Activated effector memory CD4-positive, alpha-beta T cell treated with anti-CD3 and anti-CD28 coated beads, Interleukin-2, amount 50 U/mL, for 16 hours (primary cell): ENCODE results near the gene MSI2.

Experiments
- DNase-seq: peaks from one replicate; pipeline ENCODE4 v3.0.0-alpha.2; 2020

The MSI2 gene

DNA sequence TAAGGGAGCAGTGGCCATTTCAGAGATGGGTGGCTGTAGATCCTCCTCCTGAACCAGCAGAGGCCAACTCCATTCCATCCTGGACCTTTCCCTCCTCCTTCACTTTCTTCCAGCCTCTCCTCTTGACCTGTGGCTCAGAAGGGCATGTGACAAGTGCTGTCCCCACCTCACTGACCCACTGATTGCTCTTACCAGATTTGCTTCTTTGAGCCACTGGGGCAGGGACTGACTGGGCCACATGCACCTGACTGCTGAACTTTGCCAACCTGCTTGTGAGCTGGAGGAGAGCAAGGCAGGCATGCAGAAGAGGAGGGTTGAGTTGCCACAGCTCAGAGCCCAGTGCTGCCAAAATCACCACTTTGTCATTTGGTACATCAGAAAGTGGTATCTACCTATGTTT is 68.3 kb downstream of the MSI2 start:
- no peak for DNase-seq

DNA sequence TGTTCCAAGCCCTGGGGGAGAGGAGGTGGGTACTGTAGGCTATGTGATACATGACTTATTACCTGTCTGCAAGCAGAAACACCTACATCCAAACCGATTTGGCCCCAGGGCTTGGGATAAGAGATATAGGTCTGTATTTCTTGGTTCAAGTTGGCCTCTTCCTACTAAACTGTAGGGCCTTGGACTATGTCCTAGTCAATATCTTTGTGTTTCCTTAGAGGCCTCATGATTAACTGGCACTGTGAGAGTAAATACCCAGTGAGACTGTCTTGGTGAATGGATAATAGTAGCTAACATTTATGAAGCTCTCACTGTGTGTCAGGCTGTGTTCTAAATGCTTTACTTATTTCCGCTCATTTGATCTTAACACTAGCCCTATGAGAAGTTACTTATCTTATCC is 70.0 kb downstream of the MSI2 start:
- DNase-seq = no peak

DNA sequence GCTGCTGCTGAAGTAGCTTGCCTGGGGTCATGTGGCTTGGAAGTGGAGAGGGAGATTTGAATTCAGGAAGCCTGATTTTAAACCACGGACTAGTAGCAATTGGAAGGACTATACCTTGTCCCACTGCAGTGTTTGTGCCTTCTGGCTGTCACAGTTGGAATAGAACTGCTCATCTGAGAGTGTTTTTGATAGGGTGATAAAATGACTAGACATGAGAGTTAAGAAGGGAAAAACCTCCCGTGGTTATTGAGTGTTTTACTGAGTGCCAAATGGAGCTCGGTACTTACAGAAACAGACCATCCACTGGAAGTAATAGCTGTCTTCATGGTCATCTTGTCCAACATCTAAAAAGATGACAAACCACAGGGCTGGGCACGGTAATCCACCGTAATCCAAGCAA is 70.4 kb downstream of the MSI2 start:
- DNase-seq = no peak

DNA sequence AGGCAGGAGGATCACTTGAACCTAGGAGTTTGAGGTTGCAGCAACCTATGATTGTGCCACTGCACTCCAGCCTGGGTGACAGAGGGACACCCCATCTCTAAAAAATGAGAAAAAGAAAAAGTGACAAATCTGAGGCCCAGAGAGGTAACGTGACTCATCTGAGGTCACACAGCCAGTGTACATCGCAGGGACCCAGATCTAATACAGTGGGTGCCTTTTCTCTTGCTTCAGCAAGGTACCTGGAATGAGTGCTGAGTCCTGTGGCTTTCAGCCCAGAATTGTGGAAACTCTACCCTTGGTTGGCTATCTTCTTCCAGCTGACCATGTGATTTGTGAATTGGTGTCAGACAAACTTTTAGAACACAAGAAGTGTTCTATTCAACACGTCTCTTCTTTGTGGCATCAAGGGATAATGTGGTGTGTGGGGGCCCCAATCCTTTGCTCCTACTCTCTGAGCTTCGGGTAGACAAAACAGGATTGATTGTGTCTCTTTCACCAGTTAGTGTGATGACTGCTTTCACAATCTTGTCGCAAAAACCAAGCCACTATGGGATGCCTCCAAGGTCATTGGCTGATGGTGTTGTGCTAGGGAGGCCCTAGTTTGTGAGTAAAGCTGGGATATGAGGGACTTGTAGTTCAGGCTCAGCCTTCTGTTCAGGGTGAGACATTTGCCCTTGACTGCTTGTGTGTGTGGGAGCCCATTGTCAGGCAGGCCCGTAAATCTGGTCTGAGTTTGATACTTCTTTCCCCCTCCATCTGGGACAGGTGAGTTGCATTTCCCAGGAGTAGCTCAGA is 71.0 kb downstream of the MSI2 start:
- no peak for DNase-seq

DNA sequence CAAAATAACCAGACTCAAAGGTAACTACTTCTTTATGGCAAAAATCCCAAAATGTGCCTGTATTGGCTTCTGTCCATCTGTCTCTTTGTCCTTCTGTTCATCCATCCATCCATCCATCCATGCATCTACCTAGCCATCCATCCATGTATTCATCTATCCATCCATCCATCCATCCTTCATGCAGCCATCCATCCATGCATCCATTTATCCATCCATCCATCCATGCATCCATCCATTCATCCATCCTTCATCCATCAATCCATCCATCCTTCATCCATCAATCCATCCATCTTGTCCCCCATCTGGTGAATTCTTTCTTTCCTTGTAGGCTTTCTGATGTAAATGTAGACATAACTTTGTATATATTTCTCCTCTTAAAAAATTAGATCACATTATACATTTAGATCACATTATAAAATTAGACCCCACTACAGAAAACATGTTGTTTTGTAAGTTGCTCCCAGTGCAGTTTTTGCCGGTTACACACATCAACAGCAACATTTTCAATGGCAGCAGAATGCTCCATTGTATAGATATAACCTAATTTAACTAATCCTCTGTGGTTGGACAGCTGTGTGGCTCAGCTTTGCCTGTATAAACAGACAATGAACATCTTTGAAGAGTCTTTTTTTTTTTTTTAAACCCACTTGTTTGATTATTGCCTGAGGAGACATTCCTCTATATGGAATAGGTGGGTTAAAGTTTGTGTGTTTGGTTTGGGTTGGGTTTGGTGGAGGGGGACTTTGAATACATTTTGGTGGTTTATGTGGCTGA is 72.0 kb downstream of the MSI2 start:
- no peak for DNase-seq

DNA sequence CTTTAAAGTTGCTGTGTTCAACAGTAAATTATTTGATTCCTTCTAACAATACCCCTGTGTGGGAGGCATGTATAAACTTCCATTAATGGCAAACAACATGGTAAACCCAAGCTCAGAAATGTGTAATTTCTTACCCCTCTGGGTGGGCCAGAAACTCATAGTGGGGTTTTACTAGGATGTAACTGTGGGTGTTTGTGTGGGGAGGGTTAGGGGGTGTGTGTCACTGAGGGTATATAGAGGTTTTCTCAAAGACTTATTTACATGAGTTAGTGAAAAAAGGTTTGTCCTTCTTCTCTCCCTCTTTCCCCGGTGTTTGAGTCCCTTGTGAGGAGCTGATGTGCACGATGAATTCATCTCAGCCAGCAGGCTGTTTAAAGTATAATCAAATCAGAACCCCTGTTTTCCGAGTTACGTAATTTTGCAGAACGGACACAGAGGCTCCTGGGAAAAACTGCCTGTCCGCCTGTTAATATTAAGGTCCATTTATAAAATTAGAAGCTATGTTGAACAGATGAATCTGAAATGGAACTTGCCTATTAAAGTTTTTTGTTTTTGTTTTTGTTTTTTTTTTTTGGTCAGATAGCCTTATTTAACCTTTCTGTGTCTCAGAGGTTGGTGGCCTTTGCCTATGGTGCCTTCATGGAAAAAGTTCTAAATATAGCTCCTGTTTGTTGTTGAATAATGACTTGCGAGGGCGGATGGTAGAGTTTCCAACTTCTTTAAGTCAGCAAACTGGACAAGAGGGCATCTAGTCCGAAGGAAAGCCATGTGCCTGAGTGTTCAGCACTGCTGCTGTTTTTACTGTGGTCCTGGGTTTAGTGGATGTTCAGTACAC is 73.3 kb downstream of the MSI2 start:
- DNase-seq = no peak

DNA sequence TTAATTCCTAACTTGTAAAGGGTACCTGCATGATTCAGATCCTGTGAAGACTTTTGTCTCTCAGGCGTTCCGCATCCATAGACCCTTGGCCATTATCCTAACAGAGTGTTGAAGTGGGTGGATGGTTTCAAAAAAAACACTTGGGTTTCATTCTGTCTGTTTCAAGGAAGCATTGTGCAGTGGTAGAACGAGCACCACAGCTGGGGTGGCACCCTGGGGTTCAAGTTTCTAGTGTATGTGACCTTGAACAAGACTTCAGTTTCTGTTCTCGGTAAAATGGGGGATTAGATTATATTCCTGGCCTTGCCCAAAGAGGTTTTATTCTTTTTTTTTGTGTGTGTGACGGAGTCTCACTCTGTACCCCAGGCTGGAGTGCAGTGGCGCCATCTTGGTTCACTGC is 74.3 kb downstream of the MSI2 start:
- no peak for DNase-seq

DNA sequence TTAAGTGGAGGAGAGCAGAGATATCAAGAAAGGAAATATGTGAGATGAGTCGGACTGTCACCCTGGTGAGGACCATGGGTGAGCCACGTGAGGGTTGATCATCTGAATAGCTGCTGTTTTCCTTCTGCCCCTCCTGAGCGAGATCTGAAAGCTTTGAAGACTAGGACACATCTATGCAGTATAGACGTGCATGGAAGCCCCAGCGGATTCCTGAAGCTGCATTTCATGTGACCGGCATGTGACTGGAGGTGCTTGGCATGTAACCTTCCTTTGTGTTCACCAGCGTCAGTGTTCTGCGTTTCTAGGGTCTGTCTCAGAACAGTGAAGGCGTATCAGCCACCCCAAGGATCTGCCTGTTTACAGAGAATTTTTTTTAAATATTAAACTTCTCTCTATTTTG is 75.1 kb downstream of the MSI2 start:
- DNase-seq = no peak

DNA sequence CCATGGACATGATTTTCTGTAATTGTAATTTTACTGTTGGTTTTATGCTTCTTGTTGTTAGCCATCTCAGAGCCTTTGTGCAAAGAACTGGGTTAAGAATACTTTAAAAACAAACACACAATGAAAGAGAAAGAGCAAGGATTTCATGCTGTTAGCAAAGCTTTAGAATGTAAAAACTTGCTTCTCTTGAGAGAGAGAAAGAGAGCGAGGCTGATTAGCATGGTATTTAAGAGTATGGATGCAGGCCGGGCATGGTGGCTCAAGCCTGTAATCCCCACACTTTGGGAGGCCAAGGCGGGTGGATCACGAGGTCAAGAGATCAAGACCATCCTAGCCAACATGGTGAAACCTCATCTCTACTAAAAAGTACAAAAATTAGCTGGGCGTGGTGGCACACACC is 76.2 kb downstream of the MSI2 start:
- DNase-seq = no peak

DNA sequence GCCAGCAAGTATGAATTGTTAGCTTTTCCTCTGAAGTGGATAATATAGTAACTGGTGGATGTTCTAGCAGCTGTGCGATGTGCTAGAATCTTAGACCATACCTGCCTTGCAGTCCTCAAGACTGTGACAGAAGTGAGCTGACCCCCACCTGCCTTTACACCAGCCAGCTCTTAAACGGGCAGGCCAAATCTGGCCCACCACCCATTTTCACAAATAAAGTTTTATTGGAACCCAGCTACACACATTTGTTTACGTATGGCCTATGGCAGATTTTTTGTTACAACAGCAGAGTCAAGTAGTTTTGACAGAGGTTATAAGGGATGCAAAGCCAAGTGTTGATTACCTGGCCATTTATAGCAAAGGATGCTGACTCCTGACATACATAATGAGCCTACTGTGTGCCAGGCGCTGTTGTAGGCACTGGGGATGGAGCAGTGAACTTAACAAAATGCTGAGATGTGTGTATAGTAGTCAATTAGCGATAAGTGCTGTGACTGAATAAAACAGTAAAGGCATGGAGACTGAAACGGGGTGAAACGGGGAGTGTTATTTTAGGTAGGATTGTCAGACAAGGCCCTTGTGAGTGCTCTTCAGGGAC is 79.0 kb downstream of the MSI2 start:
- DNase-seq = no peak

DNA sequence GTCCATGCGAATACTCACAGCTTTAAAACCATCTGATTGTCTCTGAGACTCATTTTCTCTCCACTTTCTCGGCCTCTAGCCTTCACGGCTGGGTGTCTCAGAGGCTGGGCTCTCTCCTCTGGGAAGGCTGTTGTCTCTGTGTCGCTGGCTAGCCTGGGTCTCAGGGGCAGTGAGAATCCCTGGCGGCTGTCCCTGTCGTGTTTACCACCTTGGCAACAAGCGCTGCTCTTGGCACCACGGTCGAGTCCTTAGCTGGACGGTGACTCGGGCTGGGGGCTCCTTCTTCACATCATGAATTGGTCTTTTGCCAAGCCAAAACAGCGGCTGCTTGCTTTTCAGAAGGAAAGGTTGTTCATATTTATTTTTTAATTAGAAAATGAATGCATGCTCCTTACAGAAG is 81.1 kb downstream of the MSI2 start:
- no peak for DNase-seq

DNA sequence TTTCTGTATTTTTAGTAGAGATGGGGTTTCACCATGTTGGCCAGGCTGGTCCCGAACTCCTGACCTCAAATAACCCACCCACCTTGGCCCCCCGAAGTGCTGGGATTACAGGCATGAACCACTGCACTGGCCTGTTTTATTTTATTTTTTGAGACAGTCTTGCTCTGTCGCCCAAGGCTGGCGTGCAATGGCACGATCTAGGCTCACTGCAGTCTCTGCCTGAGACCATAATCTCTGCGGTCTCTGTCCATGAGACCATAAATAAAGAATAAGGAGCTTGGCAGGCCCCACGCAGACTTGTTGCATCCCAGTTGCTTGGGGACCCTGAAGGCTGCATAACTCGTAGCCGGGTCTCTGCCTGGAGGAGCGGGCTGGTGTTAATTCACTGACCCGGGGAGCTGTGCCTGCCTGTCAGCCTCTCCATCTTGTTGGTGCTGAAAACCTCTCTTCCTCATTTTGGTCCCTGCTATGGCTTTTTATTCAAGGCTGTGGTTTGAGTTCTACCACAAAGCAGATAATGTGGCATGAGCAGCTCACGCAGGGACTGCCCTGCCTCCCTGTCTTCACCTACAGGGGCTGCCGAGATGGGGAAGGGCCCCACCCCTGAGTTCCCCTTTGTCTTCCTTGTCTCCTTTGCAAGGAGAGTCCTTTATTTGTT is 82.1 kb downstream of the MSI2 start:
- DNase-seq = no peak

DNA sequence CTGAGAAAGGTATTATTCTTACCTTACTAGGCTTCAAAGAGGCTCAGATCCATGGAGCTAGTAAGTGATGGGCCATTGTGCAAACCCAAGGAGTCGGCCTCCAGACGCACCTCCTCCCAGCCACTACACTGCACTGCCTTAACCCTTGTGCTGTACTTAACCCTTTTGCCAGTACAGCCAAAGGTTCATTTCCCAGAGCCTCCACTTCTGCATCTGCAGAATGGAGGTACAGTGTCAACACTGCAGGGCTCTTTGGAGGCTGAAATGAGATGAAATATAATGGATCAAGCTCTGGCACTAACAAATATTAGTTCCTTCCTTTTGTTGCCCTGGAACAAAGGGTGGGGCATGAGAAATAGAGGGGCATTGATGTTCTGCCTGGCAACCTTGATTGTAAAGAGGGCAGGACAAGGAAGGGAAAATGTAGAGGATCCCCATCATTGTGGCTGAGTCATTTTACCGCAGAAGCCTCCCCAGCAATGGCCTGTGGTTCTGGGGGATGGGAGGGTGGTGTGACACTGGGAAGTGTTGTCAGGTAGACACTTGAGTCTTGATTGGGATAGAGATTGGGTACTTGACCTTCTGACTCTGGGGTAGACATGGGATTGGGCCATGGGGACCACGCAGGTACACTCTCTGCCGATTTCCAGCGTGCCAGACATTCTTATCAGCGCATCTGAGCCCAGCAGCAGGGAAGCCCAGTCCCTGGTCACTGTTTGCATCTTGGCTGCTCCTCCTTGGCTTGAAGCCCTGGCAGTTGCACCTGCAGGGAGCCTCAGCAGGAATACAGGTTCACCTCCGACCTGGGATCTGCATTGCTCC is 84.0 kb downstream of the MSI2 start:
- DNase-seq = no peak

DNA sequence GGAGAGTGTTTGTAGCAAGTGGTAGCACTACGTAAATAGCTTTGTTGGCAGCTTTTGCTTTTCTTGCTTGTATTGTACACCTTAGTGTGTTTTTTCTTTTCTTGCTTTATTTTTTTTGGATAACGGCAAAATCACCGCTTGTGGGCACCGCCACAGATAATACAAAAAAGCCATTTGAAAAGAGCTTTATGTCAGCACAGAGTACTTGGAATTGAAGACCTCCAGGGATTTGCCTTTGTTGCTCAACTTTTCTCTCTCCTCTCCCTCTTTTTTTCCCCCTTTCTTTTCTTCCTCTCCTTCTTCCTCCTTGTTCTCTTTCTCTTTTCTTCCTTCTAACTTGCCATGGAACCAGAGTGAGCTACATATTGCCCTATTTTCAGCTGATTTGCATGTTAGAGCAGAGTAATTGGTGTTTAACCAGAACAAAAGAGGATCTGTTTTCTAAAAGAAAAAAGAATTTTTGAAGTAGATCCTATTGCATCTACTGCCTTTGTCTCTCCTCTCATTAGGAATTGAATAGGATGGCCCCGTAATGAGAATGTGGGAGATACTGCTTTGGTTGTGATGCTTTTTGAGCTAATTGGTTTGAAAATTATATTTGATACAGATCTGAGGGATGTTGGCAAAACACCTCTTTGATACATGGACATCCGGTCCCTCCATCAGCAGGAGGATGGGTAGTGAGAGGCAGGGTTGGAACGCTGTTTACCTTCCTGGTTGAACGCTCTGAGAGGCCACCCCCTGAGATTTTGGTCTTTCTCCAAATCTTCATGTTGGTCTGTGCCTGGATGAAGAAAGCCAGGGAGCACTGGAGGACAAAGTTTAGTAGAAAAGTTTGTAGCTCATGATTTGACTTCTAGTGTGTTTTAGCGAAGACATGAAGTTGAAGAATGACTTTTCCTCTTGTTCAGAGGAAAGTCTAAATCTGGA is 85.6 kb downstream of the MSI2 start:
- no peak for DNase-seq

DNA sequence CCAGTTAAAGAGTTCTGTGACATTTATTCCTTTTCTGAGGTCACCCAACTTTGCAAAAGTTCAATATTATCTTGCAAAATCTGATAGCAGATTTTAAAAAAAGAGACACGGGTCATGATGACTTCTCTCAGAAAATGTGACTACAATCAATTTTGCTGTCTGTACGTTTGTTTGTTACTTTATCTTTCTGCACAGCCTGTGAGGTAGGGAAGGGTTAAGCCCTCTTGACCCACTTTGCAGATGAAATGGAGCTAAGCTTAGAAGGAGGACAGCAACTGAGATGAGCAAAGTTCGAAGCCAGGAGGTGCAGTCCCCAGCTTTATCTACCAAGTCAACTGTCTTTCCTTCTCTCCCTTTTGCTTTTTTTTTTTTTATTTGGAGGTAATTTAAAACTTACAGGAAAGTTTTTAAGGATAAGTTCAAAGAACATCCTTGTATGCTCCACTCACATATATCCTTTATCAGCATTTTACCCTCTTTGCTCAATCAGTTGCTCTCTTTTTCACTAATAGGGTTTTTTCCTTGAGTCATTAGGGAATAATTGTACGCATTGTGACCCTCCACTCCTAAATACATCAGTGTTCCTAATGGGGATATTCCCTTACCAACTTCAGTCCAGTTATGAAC is 86.8 kb downstream of the MSI2 start:
- no peak for DNase-seq

DNA sequence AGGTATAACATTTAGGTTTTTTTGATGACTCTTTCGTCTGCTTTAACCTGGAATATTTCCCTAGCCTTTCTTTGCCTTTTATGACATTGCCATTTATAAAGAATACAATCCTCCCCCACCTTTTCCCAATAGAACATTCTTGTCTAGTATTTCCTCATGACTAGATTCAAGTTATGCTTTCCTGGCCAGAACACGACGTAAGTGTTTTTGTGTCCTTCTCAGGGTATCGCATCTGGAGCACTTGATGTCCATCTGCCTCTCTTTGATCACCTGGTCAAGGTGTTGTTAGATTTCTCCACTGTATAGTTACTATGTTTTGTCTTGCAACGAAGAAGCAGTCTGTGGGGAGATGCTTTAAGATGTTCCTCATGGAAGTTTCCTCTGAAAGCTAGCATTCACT is 87.4 kb downstream of the MSI2 start:
- no peak for DNase-seq

DNA sequence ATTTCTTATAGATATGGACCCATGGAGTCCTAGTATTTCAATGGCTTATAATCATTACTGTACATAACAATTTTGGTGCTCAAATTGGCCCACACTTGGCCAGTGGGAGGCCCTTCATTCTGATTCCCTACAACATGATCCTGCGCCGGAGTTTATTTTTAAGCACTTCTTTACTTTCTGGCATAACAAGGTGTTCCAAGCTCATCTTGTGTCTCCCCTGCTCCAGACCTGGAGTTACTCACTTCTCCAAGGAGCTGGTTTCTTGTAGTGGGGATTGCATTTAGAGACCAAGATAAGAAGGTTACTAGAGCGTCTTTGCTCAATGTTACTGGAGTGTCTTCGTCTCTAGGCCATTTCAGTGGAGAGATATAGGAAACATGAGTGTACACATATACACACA is 87.9 kb downstream of the MSI2 start:
- DNase-seq = no peak

DNA sequence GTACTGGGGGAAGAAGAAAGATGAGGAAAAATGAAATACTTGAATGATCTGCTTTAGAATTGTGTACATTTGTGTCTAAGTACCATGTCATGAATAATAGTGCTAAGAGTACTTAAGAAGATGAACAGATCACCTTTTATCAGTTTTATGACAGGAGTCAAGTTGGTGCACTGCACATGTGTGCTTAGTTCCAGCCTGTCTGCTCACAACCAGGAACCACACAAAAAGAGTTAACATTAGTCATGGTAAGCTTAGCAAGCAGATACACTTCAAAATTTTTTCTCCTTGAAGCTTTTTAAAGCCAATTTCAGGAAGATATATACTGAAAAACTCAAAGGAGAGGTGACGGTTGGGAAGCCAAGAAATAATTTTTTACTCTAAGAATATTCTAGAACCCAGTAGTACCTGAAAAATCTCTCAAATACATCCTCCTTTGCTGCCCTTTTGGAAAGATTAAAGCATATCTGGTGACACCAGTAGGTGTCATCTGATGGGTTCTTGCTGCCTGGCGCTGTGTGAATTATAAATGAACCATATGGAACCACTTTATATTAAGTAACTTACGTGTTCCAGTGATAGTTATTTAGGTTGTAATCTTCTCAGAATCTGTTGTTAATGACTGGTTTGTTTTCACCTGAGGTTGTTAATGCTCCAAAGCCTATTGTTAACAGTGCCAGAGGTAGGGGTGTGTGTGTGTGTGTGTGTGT is 93.4 kb downstream of the MSI2 start:
- no peak for DNase-seq

DNA sequence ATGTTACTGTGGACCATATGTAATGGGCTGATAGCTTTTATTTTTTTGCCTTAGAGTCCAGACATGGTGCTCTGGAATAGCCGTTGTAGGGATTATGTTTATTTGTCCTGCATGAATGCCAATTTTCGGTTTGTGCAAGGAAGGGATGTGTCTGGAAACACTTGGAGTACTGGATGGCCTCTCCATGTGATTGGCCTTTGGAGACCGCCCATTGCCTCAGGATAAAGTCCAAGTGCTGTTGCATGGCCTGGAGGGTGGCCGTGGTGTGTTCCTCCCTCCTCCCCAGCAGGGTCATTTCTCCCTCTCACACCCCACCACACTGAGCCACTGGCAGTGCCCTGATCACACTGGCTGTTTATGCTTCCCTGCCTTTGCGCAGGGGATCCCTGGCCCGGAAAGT is 93.9 kb downstream of the MSI2 start:
- no peak for DNase-seq
